HG03135 (cell line): Measurements from ENCODE around the gene SECISBP2.
"Not testable (repeated sequence)": the region's sequence is repeated elsewhere in the genome, so short reads cannot be mapped to it uniquely, and the experiment has no call there.

Source experiments
- ATAC-seq: cut with Tn5 transposase; IDR thresholded peaks from one replicate; pipeline ENCODE4 v1.9.1; 2021; ENCODE audit warnings: mild to moderate bottlenecking, moderate library complexity; ENCODE audit not compliant: unreplicated experiment

The SECISBP2 gene

DNA sequence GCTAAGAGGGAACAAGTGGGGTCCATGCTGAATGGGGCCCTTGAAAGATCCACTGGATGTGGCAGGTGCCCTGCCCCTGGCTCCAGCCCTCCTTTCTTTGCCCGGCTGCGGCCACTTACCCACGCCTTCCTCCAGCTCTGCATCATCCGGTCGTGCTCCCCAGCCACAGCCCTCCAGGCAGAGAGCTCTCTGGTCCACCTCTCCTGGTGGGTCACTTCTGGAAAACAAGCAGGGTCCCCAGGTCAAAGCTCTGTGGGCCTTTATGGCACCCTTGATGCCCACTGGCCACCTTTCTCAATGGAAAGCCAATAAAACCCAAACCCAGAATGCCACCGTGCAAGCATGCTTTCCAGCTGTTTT, 45.0 kb downstream of the SECISBP2 start:
- no peak for ATAC-seq

DNA sequence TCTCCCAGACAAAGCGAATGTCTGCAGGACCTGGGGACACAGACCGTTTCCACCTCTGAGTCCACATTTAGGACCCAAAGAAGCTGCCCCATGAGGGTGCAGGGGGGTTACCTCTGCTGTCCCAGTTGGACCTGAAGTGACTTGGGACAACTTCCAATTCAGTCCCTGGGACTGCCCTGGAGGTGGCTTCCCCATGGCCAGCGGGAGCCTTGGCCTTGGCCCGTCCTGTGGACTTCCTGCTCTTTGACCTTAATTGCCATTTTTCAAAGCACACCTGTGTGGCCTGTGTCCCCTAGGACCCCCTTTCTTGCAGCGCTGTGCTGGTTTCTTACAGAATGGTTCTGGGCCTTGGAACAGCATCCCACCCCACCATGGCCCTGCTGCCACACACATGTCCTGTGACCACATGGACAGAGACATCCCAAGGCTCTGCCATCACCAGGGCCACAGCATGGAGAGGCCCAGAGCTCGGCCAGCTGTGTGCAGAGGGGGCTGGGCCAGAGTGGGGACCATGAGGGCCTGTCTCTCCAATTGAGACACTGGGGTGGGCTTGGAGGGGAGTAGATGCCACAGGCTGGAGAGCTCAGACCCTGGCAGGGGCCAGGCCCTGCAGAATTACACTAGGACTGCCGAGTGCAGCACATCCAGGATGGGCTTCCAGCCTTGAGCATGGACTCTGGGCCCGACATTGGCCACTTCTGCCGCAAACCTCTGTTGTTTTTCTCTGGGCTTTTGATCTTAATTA, 45.8 kb downstream of the SECISBP2 start:
- ATAC-seq: no peak

GRCh38 chr9:89364666-89365531, 46.6 kb downstream of the SECISBP2 start:
- ATAC-seq: no peak

- ATAC-seq: no peak
Measured at GRCh38 chr9:89365532-89365912, 47.2 kb downstream of the SECISBP2 start.

GRCh38 chr9:89366711-89367110, 48.4 kb downstream of the SECISBP2 start:
- no peak for ATAC-seq

DNA sequence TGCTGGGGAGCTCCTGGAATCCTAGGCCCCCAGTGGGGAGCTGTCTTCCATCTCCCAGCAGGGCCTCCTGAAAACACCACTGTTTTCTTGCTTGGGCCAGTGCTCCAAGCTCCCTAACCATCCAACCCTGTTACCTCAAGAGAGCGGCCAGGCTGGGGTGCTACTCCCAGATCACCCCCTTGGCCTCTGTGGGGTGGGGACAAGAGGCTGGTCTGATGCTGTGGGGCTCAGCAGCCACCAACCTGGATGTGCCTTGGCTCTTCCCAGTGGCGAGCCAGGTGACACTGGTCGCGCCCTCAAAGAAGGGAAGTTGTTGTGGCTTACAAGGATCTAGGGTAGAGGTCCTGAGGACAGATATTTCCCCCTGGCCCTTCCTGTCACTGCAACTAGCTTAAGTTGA, 49.0 kb downstream of the SECISBP2 start:
- ATAC-seq: no peak

GRCh38 chr9:89367726-89368437, 49.6 kb downstream of the SECISBP2 start:
- ATAC-seq: no peak

- no peak for ATAC-seq
Measured at GRCh38 chr9:89368550-89368949, 50.2 kb downstream of the SECISBP2 start.

DNA sequence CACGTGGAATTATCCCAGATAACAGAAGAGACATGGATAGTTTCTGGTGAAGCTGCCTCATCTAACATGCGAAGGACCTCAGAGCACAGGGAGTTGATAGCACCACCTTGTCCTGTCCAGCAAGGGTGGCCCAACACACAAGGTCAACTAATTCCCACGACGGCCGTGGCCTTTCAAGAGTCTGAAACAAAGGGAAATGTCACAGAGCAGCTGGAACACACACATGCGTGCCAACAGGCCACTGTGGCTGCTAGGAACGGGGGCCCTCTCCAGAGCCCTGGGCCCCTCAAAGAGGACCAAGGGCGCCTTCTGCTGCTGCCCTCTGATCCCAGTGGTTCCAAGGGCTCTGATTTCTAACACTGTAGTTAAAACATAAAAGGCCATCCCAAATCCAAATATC, 50.7 kb downstream of the SECISBP2 start:
- ATAC-seq: no peak

- ATAC-seq: no peak
Measured at GRCh38 chr9:89370593-89370992, 52.3 kb downstream of the SECISBP2 start.

DNA sequence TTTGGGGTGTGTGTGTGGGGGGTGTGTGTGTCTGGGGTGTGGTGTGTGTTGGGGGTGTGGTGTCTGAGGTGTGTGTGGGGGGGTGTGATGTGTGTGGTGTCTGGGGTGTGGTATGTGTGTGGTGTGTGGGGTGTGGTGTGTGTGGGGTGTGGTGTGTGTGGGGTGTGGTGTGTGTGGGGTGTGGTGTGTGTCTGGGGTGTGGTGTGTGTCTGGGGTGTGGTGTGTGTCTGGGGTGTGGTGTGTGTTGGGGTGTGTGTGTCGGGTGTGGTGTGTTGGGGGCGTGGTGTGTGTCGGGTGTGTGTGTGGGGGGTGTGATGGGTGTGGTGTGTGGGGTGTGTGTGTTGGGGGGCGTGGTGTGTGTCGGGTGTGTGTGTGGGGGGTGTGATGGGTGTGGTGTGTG, 53.5 kb downstream of the SECISBP2 start:
- ATAC-seq: not testable (repeated sequence)

DNA sequence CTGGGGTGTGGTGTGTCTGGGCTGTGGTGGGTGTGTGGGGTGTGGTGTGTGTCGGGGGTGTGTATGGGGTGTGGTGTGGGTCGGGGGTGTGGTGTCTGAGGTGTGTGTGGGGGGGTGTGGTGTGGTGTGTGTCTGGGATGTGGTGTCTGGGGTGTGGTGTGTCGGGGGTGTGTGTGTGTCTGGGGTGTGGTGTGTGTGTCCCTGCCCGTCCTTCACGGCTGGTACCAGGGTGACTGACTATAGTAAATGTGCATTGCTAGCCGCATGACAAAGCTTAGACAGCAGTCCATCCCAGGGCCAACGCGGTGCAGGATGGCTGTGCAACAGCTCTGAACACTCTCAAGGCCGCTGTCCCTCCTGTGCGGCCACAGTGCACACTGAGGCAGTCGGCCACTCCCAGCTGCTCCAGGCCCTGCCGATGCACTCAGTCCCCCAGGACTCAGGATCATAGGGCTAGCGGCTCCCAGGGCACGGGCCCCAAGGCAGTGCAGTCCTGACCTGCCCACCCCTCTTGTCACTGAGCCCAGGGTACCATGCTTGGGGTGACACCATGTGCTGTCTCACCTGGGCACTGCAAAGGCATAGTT, 54.0 kb downstream of the SECISBP2 start:
- no peak for ATAC-seq

GRCh38 chr9:89372979-89373378, 54.7 kb downstream of the SECISBP2 start:
- ATAC-seq: no peak

GRCh38 chr9:89374176-89374575, 55.9 kb downstream of the SECISBP2 start:
- ATAC-seq: no peak

DNA sequence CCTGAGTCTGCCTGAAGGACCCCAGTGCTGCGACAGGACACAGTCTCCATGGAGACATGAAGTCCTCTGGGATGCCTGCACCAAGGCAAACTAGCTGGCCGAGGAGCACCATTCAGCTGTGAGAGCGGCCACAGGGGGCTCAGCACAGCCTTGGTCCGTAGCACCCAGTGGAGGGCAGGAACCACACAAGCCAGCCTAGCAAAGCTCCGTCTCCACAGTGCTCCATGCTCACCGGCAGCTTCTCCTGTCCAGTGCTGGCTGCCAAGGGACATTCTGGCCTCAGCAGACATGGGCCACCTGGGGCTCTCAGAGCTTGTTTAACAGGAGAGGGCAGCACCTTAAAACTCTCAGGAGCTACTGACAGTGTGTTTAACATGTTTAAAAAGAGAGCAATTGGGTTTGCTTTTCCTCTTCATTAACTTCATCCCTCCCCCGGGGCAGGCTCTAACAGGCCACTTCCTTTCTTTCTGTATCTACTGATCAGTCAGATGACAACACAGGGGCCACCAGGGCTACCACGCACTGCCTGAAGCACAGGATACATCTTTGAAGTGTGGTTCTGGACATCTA, 57.0 kb downstream of the SECISBP2 start:
- ATAC-seq: peak; percentile 64

- ATAC-seq: no peak
Measured at GRCh38 chr9:89376286-89376685, 58.0 kb downstream of the SECISBP2 start.

DNA sequence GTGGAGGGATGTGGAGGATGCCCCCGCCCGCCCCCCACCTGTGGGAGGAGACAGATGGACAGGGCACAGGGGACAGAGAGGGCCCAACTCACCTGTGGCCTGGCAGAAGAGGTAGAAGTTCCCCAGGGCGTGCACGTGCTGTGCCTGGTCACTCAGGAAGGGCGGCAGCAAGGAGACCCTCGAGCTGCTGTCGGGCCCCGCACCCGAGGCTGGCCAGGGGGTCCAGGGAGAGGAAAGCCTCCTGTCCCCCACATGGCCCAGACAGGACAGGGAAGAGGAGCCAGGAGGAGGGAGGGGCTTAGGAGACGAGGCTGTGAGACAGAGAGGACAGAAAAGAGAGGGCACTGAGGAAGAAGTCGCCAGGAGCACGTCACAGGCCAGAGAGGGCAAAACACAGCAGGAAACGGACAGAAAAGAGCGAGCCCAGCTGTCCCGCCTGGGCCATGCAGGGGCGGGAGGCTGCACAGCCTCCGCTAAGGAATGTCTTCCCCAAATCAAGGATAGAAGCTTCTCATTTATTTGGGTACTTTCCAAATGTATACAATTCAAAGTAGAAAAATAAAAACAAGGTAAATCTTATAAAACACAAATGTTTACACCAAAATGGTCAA, 58.5 kb downstream of the SECISBP2 start:
- ATAC-seq: no peak

GRCh38 chr9:89377411-89377810, 59.1 kb downstream of the SECISBP2 start:
- no peak for ATAC-seq

DNA sequence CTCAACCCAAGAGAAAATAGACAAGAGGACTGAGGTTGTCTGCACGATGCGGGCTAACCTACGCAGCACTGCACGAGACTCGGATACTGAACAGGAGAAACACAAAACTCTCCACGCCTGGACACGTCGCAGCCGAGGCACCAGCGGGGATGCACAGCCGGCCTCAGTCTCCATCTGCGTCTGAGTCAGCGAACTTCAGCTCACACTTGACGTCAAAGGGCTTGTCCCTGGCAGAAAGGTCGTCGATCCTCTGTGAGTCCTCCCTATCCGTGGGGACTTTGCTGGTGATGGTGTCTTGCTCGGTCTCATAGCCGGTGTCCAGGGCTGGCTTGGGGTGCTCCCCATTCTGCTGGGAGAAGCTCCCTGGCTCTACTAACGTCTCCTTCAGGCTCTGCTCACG, 60.2 kb downstream of the SECISBP2 start:
- ATAC-seq: no peak

GRCh38 chr9:89379031-89379430, 60.7 kb downstream of the SECISBP2 start:
- ATAC-seq: no peak
